K562 (cell line): ENCODE results near the gene RNLS. TPM values are rescaled to one million over a fixed set of nuclear protein-coding genes. Genes with fewer than 3 reads are reported as not detected.

Source experiments
- ATAC-seq: fragments of 200-7000 bp; cut with Tn5 transposase; 3 replicates; pipeline ENCODE4 v1.9.1; 2020; ENCODE audit warnings: moderate library complexity
- BruUV-seq: library from RNA; stranded (reverse); fragments of 400-500 nt; replicated peaks from 2 replicates; lab custom pipeline; 2021; lab: Mats Ljungman, UMichigan
- CTCF ChIA-PET: fragments of 300-600 bp; formaldehyde crosslinking; extraction: SDS; loops from one replicate; lab custom pipeline; 2021; ENCODE audit warnings: low intra/inter-chr PET ratio; lab: Yijun Ruan, JAX
- POLR2A ChIA-PET: fragments of 300-600, 350-650 bp; sonication (Branson Sonifier 250); formaldehyde crosslinking; extraction: SDS; loops from one replicate; lab custom pipeline; 2021; ENCODE audit warnings: antibody characterized with exemption, inconsistent platforms; lab: Yijun Ruan, JAX
- DNase-seq, 4 experiments: peaks; one replicate each; pipeline versions ENCODE4 v3.0.0 to v3.0.0-alpha.2; 2011 to 2018; ENCODE audit warnings: low spot score in 3 of 4, mixed read lengths in 3 of 4; ENCODE audit errors: extremely low read depth in 1 of 4
- FAIRE-seq: peaks from 2 replicates; lab custom pipeline; 2011; peaks lifted over from hg19 to GRCh38; lab: Jason Lieb, UNC
- H2AFZ ChIP-seq: 2 replicates; pipeline ENCODE4 v1.6.0; 2011; ENCODE audit warnings: low read depth, low read length, control low read depth, inconsistent platforms
- H3K27ac ChIP-seq: fragments of 200-600 bp; 3 replicates; pipeline ENCODE4 v1.8.0; 2011; ENCODE audit warnings: low read depth, mild to moderate bottlenecking, control low read depth, inconsistent platforms, low read length, moderate library complexity, mixed read lengths; ENCODE audit errors: extremely low read depth
- H3K27me3 ChIP-seq, 2 experiments: fragments of 300-600 bp in 1 of 2; 2 replicates in 1 of 2; 3 replicates in 1 of 2; pipeline versions ENCODE4 v1.6.0 to v1.8.0; 2011; ENCODE audit warnings: inconsistent platforms in 2 of 2, low read length in 2 of 2, mild to moderate bottlenecking in 1 of 2, mixed read lengths in 1 of 2, moderate library complexity in 1 of 2; ENCODE audit not compliant: control insufficient read depth in 2 of 2, insufficient read depth in 2 of 2
- H3K36me3 ChIP-seq: fragments of 300-600 bp; 3 replicates; pipeline ENCODE4 v1.8.0; 2011; ENCODE audit warnings: mild to moderate bottlenecking, low read length, inconsistent platforms; ENCODE audit not compliant: control insufficient read depth, insufficient read depth
- H3K4me1 ChIP-seq, 2 experiments: fragments of 200-600 bp in 1 of 2; replicated peaks in 1 of 2; 2 replicates in 1 of 2; 3 replicates in 1 of 2; pipeline versions ENCODE4 v1.5.1 to v1.8.0; 2011; ENCODE audit warnings: inconsistent platforms in 2 of 2, low read length in 2 of 2, mild to moderate bottlenecking in 1 of 2, mixed read lengths in 1 of 2, moderate library complexity in 1 of 2; ENCODE audit not compliant: control insufficient read depth in 2 of 2, insufficient read depth in 2 of 2
- H3K4me2 ChIP-seq: 2 replicates; pipeline ENCODE4 v1.6.1; 2011; ENCODE audit warnings: low read length, control low read depth, inconsistent platforms, mixed read lengths; ENCODE audit not compliant: insufficient read depth
- H3K4me3 ChIP-seq: fragments of 200-600 bp; sonication (generic), shearing (Covaris generic); 2 replicates; pipeline ENCODE4 v1.5.1; 2016; ENCODE audit warnings: control low read depth, inconsistent platforms
- H3K79me2 ChIP-seq: fragments of 200-600 bp; 3 replicates; pipeline ENCODE4 v1.8.0; 2011; ENCODE audit warnings: low read length, inconsistent platforms; ENCODE audit not compliant: control insufficient read depth, insufficient read depth
- H3K9ac ChIP-seq, 2 experiments: 2 replicates each; pipeline versions ENCODE4 v1.6.0 to v1.6.1; 2011; ENCODE audit warnings: low read depth in 2 of 2, low read length in 2 of 2, control low read depth in 1 of 2, inconsistent platforms in 1 of 2, mild to moderate bottlenecking in 1 of 2, mixed read lengths in 1 of 2; ENCODE audit not compliant: insufficient read depth in 1 of 2
- H3K9me1 ChIP-seq: one replicate; pipeline ENCODE4 v1.6.0; 2011; ENCODE audit warnings: inconsistent platforms, mild to moderate bottlenecking, low read length, moderate library complexity; ENCODE audit not compliant: control insufficient read depth, insufficient read depth
- H3K9me3 ChIP-seq: replicated peaks from 2 replicates; pipeline ENCODE4 v1.5.1; 2011; ENCODE audit warnings: low read depth, low read length, inconsistent platforms; ENCODE audit not compliant: control insufficient read depth, insufficient read depth
- H4K20me1 ChIP-seq: replicated peaks from 2 replicates; pipeline ENCODE4 v1.6.1; 2011; ENCODE audit warnings: low read length, inconsistent platforms, mixed read lengths; ENCODE audit not compliant: control insufficient read depth, insufficient read depth
- BDP1 ChIP-seq: IDR thresholded peaks from 3 replicates; pipeline ENCODE4 v1.6.1; 2011; ENCODE audit not compliant: insufficient read length, insufficient read depth
- CREB3 ChIP-seq: fragments of 450-650 bp; conservative IDR thresholded peaks from 2 replicates; pipeline ENCODE4 v1.6.1; 2016; ENCODE audit warnings: missing genetic modification characterization, low read depth, mild to moderate bottlenecking, missing compliant biosample characterization, moderate library complexity
- CREB3L1 ChIP-seq: fragments of 450-650 bp; IDR thresholded peaks from 2 replicates; pipeline ENCODE4 v1.6.1; 2014; ENCODE audit warnings: low read depth, mild to moderate bottlenecking, moderate library complexity, borderline replicate concordance
- DMBX1 ChIP-seq: fragments of 250-450 bp; sonication (Bioruptor Pico); IDR thresholded peaks from 2 replicates; pipeline ENCODE4 v1.8.0; 2022; ENCODE audit warnings: inconsistent platforms, mild to moderate bottlenecking, moderate library complexity, borderline replicate concordance
- ETV1 ChIP-seq: fragments of 450-650 bp; conservative IDR thresholded peaks from 2 replicates; pipeline ENCODE4 v1.6.1; 2016; ENCODE audit warnings: missing genetic modification characterization, control low read depth, low read depth, missing compliant biosample characterization
- GABPB2 ChIP-seq: fragments of 250-450 bp; sonication (Bioruptor Pico); conservative IDR thresholded peaks from 2 replicates; pipeline ENCODE4 v1.5.1; 2021; ENCODE audit warnings: mild to moderate bottlenecking
- HNRNPL ChIP-seq: fragments of 200-400 bp; formaldehyde crosslinking; IDR thresholded peaks from 2 replicates; pipeline ENCODE4 v1.6.1; 2017; ENCODE audit warnings: low read depth, mild to moderate bottlenecking, low read length
- NUFIP1 ChIP-seq: fragments of 450-650 bp; IDR thresholded peaks from 2 replicates; pipeline ENCODE4 v1.6.1; 2018; ENCODE audit not compliant: partially characterized antibody
- PHF21A ChIP-seq: fragments of 450-650 bp; IDR thresholded peaks from 2 replicates; pipeline ENCODE4 v1.6.1; 2017; ENCODE audit warnings: low read depth, borderline replicate concordance
- THRAP3 ChIP-seq: fragments of 450-650 bp; IDR thresholded peaks from 2 replicates; pipeline ENCODE4 v1.6.1; 2016; ENCODE audit warnings: mild to moderate bottlenecking, inconsistent platforms, borderline replicate concordance
- TRIM25 ChIP-seq: fragments of 450-650 bp; IDR thresholded peaks from 2 replicates; pipeline ENCODE4 v1.7.0; 2016; ENCODE audit warnings: borderline replicate concordance
- ZNF609 ChIP-seq: sonication (generic); formaldehyde crosslinking; IDR thresholded peaks from 2 replicates; pipeline ENCODE4 v1.8.1; 2023; ENCODE audit warnings: missing genetic modification reagents, mild to moderate bottlenecking, borderline replicate concordance
- WGBS: fragments of 100-300 bp; shearing (Covaris generic); methylation state at CpG from one replicate; pipeline ENCODE4 v1.1.6; 2016; ENCODE audit warnings: low coverage, mixed read lengths; ENCODE audit not compliant: insufficient coverage; ENCODE audit errors: missing lambda C conversion rate; 5-methylcytosine and 5-hydroxymethylcytosine counted together
- in situ Hi-C: fragments of 300-500 bp; cut with MboI; formaldehyde crosslinking; loops from 4 replicates; pipeline ENCODE4 v1.15.0; 2018; ENCODE audit warnings: inconsistent platforms, mixed read lengths
- intact Hi-C: fragments of 100-400 bp; cut with micrococcal nuclease; formaldehyde crosslinking; loops from 2 replicates; pipeline ENCODE4 v1.14.2; 2022
- polyA plus RNA-seq, 8 experiments: library from polyadenylated mRNA; depleted of rRNA in 4 of 8; stranded (reverse) in 5 of 8; unstranded in 3 of 8; fragments of >200 nt; fragmentation: Nextera tagmentation in 2 of 8; fragmentation: Illumina TruSeq in 1 of 8; extraction: Ambion mirVana in 2 of 8; extraction: Trizol in 1 of 8; gene quantifications; 2 replicates each; pipeline versions ENCODE4 v1.2.1 to v1.2.3, GENCODE V29; 2011 to 2014; ENCODE audit warnings: inconsistent platforms in 1 of 8, missing spikeins in 1 of 8
- total RNA-seq, 7 experiments: library from RNA; depleted of rRNA in 6 of 7; stranded (reverse); fragments of >200 nt in 6 of 7; fragmentation: Illumina TruSeq in 2 of 7; extraction: Trizol in 2 of 7; gene quantifications; 2 replicates each; pipeline versions ENCODE4 v1.2.1 to v1.2.3, GENCODE V29; 2011 to 2021; ENCODE audit warnings: low replicate concordance in 1 of 7

Gene RNLS
- total and polyA plus RNA-seq, 9 of the 15 experiments (the other 6 are each of a cell fraction or from before 2014, with no cell fraction given): 0.14 to 0.72 (median 0.41) TPM; not detected in 3

- POLR2A ChIA-PET: no interaction called here
- TF ChIP-seq PHF21A (no peak), THRAP3 (no peak), NUFIP1 (no peak), CREB3 (tag) (no peak), HNRNPL (no peak), ZNF609 (CRISPR knock-in tag) (no peak), GABPB2 (no peak), DMBX1 (no peak), BDP1 (no peak), TRIM25 (no peak), CREB3L1 (no peak), ETV1 (tag) (no peak)
These were observed 41.9 kb downstream of the RNLS start for GRCh38 chr10:88541116-88541626.

More at GRCh38 chr10:88541116-88541626, 41.9 kb downstream of the RNLS start:
- no peak overlapping the region for H3K4me2 ChIP-seq
- no peak for FAIRE-seq
- H3K36me3 ChIP-seq: no peaks in the 10 kb centered on the region
- H4K20me1 ChIP-seq: no peaks in the 10 kb centered on the region
- BruUV-seq: no TSS peak
- H3K9ac ChIP-seq: no peak overlapping the region
- no peak overlapping the region for H3K27ac ChIP-seq
- intact Hi-C loops: no loop called here
- in situ Hi-C loops: no loop called here
- CTCF ChIA-PET: interaction anchor here (0.7 kb wide), 1 partner anchor 371 kb away, joined by 4 read pairs; no protein-coding TSS in a partner anchor
- no peaks in the 10 kb centered on the region for H3K27me3 ChIP-seq
- no peaks in the 10 kb centered on the region for H3K79me2 ChIP-seq
- no peaks in the 10 kb centered on the region for H3K9me3 ChIP-seq
- 0% methylated on average over 5 of the region's 5 CpGs for WGBS
- no peak for DNase-seq
- H3K9me1 ChIP-seq: no peaks in the 10 kb centered on the region
- H3K4me1 ChIP-seq: no peaks in the 10 kb centered on the region
- ATAC-seq: no peak
- no peak overlapping the region for H2AFZ ChIP-seq
- no peak overlapping the region for H3K4me3 ChIP-seq
